Brain pericyte (primary cell): ENCODE measurements around the gene ADGRL1.
A peak's percentile ranks its signal among the peaks of the same experiment; 100 is the strongest.

Experiments used
- DNase-seq: peaks from one replicate; pipeline ENCODE4 v3.0.0-alpha.2; 2012; ENCODE audit warnings: low read depth, low spot score

The ADGRL1 gene

DNA sequence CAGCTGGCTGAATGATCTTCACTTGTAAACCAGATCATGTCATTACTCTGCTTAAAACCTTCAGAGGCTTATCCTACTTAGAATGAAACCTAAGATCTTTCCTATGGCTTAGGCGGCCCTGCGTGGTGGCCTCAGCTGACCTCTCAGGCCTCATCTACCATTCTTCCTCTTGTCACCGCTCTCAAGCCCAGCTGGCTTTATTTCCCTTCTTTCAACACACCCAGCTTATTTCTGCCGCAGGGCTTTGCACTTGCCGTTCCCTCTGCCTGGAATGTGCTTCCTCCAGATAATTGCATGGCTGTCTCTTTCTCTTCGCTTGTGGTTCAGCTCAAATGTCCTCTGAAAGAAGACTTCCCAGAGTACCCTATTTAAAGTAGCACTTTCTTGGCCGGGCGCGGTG, 66.0 kb downstream of the ADGRL1 start:
- no peak for DNase-seq

DNA sequence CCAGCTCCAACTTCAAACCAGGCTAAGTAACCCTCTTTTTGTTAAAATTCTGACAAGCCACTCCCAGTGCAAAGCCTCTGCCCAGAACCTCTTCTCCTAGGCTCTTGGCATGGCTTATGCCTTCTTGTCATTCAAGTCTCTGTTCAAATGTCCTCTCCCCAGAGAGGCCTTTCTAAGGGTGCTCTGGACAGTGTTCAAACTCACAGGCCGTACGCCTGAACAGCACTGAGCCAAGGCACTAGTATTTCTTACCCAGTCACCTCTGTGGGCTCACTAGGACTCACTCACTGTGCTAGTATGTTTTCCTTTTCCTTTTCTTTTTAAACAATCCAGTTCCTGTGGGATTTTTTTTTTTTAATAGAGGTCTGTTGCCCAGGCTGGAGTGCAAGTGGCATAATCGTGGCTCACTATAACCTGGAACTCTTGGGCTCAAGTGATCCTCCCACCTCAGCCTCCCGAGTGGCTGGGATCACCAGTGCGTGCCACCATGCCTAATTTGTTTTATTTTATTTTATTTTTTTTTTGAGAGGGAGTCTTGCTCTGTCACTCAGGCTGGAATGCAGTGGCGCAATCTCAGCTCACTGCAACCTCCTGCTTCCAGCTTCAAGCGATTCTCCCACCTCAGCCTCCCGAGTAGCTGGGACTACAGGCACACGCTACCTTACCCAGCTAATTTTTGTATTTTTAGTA, 67.2 kb downstream of the ADGRL1 start:
- no peak for DNase-seq

DNA sequence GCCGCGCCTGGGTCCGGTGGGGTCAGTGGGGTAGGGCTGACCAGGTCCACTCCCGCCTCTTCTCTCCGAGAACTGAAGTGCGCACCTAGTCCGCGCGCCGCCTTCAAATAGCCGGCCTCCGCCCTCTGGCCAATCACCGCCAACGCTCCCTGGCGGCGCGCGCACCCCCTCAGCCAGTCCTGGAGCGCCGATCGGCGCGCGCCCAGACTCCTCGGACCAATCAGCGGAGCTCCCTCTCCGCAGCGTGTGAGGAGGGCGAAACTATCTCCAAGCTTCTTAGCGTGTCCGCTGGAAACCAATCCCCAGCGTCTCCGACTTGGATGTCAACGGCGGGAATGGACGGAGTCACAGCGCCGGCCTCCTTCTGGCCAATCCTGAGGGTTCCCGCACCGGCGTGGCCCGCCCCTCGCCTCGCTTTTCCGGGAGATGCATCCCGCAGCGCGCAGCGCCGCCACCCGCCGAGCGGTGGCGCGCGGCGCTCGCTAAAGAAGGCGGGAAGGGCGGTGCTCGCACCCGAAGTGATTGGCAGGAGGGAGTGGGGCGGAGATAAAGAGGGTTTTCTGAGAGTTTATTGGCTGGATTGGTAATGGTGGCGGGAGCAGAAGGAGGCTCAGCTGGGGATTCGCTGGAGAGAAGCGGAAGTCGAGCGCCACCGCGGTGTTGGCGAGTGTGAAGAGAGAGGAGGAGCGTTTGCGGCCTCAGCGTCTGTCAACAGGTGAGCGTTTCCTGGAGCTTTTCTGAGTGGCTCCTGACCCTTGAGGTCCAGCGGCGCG, 69.3 kb downstream of the ADGRL1 start, which contains the start of gene ASF1B:
Gene ASF1B (minus strand): TSS at position 81 of the 773 bp plus-strand sequence. CDS start 133 bp downstream, outside the sequence.
- peak; percentile 100 for DNase-seq

DNA sequence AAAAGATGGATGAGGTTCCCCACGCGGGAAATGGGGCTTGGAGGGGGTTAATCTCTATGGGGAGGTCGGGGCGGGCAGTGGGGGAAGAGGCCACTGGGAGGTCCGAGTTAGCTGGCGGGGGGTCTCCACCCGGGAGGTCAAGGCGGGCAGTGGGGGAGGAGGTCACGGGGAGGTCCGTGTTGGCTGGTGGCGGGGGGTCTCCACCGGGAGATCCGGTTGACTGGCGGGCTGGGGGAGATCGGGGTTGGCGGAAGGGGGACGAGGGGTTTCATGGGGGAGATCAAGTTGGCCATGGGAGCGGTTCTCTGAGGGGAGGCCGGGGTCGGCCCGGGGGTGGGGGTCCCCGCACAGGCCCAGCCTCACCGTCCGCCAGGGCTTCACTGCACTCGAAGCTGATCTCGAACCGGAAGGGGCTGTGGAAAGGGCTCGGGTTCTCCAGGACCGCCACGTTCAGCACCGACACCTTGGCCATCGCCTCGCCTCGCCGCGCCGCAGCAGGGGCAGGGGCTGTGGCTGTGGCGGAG, 69.9 kb downstream of the ADGRL1 start:
- DNase-seq = no peak

DNA sequence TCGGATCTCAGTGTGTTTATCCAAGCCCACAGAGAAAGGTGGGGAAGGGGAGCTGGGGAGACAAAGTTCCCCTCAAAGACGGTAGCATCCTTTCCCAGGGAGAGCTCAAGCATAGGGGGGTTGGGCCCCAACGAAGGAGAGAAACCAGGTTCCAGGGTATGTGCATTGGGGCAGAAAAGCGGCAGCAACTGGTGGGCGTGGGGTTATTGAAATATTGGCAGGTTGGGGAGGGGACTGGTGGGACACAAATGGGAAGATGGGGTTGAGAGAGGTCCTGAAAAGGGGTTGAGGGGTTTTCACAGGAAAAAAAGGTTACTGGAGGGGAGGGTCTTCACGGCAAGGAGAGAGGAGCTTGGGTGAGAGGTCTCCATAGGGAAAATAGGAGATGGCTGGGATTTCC, 70.6 kb downstream of the ADGRL1 start:
- DNase-seq = no peak

DNA sequence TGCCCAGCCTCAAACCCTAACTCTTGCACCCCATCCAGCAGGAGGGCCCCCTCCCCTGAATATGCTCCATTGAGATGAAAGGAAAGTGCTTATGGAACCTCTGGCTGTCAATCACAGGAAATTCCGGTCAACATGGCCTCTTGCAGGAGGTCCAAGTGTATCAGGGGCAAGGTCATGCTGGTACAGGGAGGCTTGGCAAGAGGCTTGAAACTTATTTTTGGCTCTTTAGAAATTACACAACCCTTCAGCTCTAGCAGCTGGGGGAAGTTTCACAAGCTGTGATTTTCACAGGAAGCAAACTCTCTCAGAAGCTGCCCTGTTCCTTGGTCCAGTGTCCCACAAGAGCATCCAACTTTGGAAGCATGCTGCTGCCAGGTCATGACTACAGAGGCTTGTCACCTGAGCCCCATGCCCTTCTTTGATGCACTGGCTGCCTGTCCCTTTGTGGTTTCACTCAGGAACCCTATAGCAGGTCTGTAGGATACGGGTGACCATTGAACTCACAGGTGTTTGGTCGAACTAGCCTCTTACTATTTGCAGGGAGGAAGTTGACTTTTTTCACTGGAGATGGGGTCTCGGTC, 78.0 kb downstream of the ADGRL1 start:
- DNase-seq = no peak

DNA sequence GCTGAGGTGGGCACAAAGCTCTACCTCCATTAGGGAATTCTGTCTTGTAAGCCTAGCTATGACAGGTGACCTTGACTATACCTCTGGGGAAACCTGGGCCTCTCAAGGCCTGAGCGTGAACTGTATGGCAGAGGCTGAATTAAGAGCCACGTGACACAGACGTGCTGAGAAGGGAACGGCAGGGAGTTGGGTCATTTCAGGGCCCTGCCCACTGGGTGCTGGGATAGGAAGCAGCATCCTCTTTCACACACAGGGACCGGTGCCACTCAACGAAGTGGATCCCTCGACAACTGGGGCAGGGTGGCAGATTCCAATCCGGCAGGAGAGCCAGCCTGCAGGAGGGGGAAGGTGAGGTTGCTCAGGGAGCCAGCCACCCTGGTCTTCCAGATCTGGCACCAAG, 78.8 kb downstream of the ADGRL1 start:
- DNase-seq = no peak

DNA sequence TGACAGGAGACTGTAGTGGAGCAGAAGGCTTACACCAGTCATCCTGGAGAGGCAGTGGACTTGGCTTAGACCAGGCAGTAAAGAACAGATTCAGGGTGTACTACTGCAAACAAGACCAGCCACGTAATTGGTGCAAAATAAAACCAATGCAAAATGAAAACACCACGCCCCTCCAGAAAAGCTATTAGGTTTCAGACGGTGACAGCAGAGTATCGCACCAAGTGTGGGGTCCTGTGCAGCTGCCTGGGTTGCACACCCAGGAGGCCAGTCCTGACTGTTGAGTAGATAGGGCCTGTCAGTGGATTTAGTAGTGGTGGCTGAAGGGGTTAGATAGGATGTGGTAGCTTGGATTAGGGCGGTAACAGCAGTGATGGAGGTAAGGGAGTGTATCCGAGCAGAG, 83.0 kb downstream of the ADGRL1 start:
- DNase-seq = no peak

DNA sequence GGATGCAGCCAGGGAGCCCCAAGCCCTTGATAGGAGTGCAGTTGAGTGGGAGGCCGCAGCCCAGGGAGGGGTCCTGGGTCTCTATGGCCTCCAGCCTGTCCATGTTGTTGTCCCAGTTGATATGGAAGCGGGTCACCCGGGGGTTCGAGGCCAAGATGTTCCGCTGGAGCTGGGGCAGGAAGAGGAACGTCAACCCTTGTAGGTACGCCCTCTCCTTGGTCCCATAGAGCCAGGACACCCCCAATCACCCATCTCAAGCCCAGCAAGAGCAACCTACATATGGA, 85.5 kb downstream of the ADGRL1 start:
- no peak for DNase-seq

DNA sequence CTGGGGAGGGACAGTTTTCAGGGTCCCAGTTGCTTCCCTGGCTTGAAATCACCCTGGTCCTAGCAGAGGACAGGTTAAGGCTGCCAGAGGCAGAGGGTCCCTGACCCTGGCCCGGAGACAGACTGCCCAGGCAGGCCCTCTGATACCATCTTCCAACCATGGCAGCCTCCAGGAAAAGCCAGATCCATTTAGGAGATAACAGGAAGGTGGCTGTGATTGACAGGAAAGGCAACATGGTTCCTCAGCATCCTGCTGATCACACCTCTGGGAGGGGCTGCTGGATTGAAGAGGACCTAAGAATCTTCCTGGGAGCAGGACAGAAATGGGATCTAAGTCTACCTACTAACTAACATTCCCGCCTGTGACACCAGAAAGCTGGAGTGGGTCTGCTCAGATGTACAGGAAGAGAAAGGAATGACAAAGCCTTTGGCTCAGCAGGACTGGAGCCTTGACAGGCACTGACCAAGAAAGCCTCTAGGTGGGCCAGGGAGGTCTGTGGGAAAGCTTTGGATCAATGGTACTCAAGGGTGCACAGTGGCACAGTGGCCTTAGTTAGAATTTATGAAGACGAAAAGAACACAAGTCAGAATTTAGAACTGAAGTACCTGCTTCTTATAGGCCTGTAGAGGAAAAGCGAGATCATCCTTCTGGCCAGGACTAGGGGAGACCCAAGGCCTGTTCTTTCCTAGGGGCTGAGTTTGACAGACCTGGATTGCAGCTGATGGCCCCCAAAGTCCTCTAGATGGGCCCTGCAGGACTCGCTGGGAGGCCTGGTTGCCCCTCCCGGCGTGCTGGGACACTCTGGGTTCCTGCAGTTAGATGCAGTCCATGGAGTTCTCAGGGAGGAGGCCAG, 86.1 kb downstream of the ADGRL1 start:
- no peak for DNase-seq

DNA sequence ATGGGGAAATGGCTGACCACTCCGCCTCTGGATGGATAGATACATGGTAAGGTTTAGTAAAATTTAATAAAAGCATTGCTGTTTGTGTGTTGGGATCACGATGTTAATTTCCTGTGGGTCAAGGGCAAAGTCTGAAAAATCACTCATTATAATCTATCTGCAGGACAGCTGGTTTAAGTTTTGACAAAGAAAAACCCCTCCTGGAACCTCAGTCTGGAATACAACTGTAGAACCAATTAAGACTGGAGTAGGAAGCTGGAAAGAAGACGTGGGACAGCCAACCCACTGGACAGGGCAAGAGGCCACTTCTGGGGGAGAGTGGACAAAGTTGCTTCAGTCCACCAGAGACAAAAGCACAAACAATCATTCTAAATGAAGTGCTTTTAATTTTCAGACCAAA, 86.8 kb downstream of the ADGRL1 start:
- no peak for DNase-seq

DNA sequence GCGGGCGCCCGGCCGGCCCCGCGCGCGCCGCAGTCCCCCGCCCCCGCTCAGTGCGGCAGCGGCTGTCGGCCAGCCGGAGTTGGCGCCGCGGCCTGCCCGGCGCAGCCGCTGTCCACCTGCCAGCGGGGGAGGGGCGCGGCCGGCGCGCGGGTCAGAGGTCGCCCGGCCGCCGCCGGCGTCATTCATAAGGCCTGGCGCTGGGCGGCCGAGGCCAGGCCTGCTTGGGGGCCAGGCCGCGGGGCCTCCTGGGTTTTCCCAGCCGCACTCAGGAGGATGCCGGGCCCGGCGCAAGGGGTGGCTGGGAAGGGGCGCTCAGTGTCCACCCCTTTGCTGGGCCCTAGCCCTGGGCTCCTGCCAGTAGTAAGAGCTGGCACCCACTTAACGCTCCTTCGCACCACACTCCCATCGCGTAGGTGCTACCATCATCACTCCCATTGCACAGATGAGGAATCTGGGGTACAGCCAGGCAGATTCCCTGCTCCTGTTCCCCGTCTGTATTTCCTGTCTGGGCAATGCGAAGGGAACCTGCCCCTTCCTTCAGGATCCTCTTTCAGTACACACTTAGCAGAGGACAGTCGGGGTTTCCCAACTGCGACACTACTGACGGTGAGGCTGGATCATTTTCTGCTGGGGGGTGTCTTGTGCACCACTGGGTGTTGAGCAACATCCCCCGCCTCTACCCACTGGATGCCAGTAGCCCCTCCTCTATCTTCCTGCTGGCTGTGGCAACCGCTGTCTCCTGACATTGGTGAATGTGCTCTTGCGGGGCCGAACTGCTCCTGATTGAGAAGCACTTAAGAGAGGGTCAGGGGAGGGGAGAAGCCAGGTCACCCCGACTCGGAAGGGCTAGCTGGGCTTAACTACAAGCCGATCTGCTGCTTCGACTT, 87.6 kb downstream of the ADGRL1 start:
- DNase-seq = no peak

DNA sequence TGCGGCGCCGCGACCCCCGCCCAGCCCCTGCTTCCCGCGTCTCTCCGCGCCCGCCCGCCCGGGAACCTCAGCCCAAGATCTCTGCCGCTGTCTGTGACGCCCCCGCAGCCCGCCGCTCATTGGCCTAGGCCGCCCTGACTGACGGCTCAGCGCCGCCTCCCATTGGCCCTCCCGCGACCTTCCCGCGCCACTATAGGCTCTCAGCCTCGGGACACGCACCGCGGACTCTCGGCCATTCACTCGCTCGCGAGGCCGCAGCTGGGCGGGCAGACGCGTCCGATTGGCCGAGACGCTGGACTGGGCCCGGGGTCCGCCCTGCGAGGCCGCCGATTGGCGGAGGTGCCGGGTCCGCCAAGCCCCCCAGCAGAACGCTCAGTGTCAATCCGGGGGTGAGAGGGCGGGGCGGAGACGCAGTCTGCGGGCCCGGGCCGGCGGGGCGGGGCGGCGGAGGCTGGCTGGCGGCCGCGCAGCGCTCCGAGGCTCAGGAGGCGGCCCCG, 88.3 kb downstream of the ADGRL1 start, which contains the start of gene PRKACA:
Gene PRKACA (minus strand): TSS at position 95 of the 497 bp plus-strand sequence. CDS start 215 bp downstream, outside the sequence.
- peak; percentile 98 for DNase-seq

DNA sequence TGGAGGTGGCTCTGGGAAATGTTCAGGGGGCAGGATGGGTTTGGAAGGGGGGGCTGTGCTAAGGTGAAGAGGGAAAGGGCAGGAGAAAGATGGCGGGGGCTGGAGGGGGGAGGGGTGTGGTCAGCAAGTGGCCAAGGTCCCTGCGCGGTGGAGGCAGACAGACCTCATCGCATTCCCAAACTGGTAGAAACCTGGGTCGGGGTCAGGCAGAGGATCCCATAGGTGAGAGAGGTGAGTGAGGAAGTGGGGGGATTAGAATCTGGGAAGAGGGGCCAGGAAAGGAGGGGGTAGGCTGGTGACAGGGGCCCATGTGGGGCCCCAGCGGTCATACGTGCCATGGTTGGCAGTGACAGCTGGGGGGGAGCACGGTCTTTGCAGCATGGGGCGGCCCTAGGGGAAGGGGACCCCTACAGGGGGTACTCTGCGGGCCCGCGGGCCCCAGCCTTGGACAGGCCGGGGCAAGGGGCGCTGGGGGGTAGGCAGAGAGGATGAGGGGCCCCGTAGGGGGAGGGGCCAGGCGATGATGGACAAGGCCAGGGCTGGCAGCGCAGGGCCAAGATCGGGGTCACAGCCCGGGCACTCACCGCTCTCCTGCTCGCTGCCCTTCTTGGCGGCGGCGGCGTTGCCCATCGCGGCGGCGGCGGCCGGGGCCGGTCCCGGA, 88.9 kb downstream of the ADGRL1 start:
- DNase-seq = no peak

DNA sequence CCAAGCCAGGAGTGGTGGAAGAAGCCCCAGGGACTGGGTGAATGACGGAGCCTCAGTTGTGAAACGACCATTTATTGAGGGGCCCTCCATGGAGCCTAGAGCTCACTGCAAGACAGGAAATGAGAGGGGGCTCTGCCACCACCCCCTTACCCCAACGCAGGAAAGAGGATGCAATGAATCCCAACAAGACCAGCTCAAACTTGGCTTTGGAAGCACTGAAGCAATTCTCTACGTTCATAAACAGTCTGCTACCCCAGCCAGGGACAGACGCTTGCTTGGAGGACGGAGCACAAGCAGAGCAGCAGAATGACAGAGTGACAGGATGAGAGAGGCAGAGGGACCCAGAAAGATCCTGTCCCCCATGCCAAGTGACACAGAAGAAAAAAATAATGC, 89.4 kb downstream of the ADGRL1 start:
- DNase-seq = no peak

DNA sequence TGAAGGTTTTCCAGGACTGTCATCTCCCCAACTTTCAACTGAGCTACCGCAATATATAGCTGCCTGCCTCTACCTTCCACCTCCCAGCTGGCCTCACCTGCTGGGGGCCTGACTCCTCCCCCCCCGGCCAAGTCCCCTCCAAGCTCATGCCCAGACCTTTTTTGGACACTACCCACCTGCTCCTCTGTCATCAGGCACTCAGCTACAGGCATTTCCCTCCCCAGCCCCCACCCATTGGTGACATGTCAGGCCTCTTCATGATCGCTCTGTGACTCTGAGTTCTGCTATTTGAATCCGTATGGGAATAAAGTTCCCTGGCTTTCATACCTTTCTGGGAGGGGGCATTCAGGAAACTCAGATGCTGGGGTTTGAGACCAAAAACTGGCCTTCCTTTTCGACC, 90.2 kb downstream of the ADGRL1 start:
- DNase-seq = no peak

DNA sequence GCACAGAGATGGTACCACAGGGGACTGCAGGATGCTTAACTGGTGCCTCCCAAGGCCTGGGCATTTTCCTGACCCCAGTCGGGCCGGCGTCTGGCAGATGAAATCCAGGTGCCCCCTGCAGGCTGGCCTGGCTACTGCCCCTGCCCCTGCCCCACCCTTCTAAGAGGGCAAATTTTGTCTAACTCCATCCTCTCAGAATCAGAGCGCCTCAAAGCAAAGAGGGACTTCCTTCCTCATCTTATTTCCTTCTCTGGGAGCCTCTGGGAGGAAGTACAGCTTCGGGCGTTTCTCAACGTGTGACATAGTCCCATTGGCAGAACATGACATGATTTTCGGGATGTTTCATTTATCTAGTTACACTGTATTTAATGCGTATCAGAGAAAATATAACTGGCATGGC, 91.1 kb downstream of the ADGRL1 start:
- DNase-seq = no peak

DNA sequence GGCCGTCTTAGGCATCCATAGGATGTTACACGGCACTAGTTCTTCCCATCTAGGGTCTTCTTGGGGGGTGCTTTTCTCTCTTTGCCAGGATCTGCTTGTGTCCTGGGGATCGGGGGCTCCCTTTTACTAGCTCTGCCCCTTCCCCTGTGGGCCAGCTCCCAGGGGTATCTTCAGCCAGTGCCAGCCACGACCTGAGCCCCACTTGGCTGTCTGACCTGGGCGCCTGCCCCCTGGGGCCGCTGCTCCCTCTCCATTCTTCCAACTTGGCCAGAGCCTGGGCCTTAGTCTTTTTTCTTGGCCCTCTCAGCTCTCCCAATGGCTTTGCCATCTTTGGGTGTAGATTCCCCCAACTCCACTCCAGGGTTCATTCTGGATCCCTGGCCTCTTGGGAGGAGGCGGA, 91.5 kb downstream of the ADGRL1 start:
- no peak for DNase-seq

DNA sequence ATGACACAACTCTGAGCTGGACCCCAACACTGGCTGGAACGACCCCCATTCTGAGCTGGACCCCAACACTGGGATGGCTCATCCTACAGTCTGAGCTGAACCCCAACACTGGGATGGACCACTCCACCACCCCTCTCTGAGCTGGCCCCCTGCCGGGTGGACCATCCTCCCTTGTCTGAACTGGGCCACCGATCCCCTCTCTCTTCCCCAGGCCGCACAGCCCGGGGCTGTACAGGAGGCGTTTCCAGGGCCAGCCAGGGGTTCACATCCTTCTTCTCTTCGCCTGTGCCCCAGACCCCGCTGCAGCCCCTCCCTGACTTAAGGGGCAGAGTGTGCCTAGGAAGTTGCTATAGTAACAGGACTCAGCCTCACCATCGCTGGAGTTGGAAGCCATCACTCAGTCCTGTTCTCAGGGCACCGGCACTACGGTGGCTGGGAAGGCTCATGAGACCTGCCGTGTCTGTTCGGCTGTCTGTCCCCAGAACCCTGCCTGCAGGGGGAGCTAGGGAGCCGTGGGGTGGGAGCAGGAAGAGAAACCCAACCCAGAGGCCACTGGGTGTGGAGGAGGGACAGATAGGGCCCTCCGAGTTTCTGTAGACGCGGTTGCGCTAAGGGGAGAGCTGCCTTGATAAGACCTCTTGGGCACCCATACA, 92.1 kb downstream of the ADGRL1 start:
- no peak for DNase-seq
